Keratinocyte (primary cell): ENCODE measurements around the gene RBL1.
"Not testable (repeated sequence)": the region's sequence is repeated elsewhere in the genome, so short reads cannot be mapped to it uniquely, and the experiment has no call there.

Experiments
- CTCF ChIP-seq, 3 experiments: IDR thresholded peaks in 1 of 3; conservative IDR thresholded peaks in 1 of 3; optimal IDR thresholded peaks in 1 of 3; 2 replicates in 2 of 3; 3 replicates in 1 of 3; pipeline versions ENCODE3 to v1.5.1; 2011; ENCODE audit warnings: low read length in 3 of 3, mild to moderate bottlenecking in 3 of 3, moderate library complexity in 2 of 3, control low read depth in 1 of 3, inconsistent platforms in 1 of 3; ENCODE audit not compliant: insufficient read depth in 2 of 3; ENCODE audit errors: extremely low read depth in 1 of 3
- EZH2 ChIP-seq: IDR thresholded peaks from one replicate; pipeline ENCODE4 v1.6.1; 2012; ENCODE audit warnings: inconsistent platforms, mild to moderate bottlenecking, low read length, moderate library complexity

- not testable (repeated sequence) for TF ChIP-seq CTCF (optimal IDR thresholded peaks at IDR 0.05 in 1 of 3, IDR thresholded peaks at IDR 0.05 in 1 of 3, conservative IDR thresholded peaks at IDR 0.05 in 1 of 3; ENCODE audit: extremely low read depth in 1 of 3, insufficient read depth in 2 of 3, low read length in 3 of 3); EZH2
Measured at GRCh38 chr20:37039366-37039765, 56.4 kb downstream of the RBL1 start.
